GM12801 (cell line): Measurements from ENCODE around the gene DHH.

Source experiments
- TF ChIP-seq, protein P1 (sequence below): IDR thresholded peaks from one replicate; pipeline ENCODE4 v1.5.1; 2011; ENCODE audit warnings: control low read depth; ENCODE audit not compliant: insufficient read length; ENCODE audit errors: extremely low read depth

Gene DHH

DNA sequence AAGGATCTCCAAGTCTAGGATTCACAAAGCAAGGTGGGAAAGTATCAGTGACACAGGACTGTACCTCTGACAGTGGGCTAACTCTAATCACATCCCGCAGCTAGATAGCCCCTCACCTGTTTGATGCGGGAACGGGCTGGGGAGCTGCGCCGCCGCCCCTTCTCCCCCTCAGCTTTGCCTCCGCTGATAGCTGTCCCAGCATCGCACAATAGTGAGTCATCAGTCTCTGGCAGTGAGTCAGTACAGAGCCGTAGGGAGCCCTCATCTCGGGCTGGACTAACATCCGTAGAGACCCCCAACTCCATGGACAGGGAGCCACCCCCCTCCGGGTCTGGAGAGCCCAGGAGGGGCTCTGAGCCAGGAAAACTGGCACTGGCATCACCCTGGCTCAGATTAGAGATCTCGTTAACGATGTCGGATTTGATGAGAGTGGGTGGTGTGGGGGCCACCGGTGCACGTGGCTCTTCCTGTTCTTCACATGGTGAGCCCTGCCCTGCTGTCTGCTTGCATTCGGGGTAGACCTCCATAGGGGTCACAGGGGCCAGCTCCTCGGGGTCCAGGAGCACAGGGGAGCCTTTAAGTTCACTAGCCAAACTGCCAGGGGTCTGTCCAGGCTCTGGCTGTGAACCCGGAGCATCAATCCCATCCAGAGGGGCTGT, 44.9 kb downstream of the DHH start:
- TF ChIP-seq, protein P1, sequence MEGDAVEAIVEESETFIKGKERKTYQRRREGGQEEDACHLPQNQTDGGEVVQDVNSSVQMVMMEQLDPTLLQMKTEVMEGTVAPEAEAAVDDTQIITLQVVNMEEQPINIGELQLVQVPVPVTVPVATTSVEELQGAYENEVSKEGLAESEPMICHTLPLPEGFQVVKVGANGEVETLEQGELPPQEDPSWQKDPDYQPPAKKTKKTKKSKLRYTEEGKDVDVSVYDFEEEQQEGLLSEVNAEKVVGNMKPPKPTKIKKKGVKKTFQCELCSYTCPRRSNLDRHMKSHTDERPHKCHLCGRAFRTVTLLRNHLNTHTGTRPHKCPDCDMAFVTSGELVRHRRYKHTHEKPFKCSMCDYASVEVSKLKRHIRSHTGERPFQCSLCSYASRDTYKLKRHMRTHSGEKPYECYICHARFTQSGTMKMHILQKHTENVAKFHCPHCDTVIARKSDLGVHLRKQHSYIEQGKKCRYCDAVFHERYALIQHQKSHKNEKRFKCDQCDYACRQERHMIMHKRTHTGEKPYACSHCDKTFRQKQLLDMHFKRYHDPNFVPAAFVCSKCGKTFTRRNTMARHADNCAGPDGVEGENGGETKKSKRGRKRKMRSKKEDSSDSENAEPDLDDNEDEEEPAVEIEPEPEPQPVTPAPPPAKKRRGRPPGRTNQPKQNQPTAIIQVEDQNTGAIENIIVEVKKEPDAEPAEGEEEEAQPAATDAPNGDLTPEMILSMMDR, result no peak

DNA sequence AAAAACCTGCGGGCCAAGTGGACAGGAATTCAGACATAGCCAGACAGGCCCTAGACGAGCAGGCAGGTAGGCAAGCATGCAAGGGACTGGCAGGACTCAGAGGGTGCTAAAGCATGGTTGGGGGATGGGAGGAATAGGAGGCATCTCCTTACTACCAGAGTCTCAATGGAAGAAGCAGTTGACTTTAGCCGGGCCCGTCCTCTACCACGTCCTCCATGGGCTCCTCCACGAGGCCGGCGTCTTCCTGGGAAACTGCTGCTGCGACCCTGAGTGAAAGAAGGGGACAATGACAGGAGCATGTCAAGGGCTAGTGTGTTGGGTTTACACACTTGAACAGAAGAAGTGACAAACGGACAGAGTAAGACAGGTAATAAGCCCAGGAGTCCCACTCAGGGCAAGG, 45.6 kb downstream of the DHH start:
- TF ChIP-seq, protein P1, result no peak

DNA sequence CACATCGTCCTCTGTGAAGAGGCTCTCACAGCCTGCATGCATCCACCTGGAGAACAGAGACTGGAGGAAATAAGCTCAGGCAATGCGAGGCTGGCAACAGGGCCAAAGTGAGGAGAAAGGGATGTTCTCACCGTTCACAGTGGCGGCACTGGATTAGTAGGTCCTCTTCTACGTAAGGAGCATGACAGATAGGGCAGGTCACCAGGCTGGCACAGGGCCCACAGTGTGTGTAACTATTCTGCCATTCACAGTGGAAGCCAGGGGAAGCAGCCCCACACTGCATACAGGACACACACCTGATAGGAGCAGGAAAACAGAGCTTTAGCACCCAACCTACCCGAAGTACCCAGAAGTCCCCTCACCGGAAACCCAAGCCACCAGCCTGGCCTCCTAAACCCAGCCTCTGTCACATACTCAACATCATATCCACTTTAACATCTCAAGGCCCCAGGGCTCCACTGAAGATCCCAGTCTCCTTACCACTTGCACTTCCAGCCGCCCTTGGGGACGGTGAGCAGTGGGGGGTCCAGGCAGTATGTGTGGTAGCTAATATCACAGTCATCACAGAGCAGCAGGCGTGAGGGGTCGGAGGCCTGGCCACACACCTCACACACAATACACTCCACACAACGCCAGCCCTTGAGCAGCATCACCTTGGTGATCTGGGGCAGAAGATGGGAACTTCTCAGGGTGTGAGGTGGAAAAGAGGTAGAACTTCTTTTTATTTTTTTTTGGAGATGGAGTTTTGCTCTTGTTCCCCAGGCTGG, 48.3 kb downstream of the DHH start:
- TF ChIP-seq, protein P1, result no peak

DNA sequence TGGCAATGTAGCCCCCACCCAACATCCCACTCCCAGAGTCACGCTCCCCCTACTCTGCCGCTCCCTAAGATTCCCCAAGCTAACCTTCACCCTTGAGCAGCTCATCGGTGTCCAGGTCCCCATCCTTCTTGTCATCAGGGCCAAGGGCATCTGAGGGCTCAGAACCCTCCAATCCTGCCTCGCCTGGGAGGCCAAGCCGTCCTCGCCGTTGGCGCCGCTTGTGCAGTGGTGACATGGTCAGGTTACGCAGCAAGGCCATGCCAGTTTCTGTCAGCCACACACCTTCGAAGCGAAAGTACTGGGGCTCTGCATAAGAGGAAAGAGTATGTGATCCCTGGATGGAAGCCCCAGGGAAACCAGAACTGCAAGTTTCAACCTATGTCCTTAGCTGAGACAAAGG, 49.9 kb downstream of the DHH start:
- TF ChIP-seq, protein P1, result no peak

DNA sequence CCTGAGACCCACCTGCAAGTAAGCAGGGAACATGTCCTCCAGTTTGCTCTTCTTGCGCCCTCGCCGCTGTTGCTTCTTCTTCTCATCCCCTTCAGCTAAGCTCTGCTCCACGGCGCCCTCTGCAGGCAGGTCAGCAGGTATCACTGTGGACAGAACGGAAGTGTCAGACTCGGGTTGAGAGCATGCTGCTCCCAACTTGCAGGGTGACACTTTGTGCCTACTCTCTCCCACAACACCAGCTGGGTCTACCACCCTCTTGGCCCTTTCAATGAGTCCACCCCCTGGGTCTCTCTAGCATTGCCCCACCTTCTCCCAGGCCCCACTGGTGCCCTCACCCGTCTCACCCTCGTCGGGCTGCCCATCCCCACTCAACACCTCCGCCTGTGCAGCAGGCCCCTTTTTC, 50.7 kb downstream of the DHH start:
- TF ChIP-seq, protein P1, result no peak

DNA sequence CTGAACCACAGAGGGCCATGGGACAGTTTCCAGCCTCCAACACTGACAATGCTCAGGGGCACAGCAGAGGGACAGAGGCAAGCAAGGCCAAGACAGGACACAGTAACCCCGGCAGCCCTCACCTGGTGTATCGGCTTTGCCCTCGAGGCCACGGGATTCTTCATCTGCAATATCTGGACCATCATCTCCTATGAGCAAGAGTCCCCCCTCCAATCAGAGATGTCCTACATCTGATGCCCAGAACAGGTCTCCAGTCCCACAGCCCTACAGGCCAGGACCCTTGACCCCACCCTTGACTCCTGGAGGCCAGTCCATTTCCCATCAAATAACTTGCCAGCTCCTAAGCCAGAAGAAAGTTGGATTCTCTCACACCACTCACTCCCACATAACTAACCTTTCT, 51.4 kb downstream of the DHH start:
- TF ChIP-seq, protein P1, result no peak

DNA sequence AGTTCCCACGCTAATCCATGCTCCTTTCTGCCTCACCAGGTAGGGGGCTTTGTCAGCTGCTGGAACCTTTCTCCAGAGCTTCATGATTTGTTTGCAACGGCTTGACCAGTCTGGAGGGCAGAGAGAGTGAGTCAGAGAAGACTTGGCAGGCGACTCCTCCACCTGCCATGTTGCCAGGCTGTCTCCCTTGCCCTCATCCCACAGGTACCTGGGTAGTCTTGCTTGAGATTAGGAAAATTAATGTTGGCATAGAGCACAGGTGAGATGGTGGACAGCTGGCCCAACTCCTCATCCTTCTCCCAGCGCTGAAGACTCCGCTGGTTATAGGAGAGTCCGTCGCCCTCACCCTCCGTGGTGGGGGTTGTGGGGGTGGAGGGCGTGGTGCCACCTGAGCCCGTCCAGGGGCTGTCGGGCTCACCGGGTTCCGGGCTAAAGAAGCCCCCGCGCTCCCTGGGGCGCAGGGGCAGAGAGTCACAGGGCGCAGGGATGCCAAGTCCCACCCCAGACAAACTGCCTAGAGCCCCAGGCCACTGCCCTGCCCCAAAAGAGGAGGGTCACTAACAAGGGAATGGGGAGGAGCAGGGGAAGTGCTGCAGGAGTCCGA, 52.6 kb downstream of the DHH start:
- TF ChIP-seq, protein P1, result no peak
